ENCODE measurements around the gene PCAT7.
A peak's percentile ranks its signal among the peaks of the same experiment; 100 is the strongest.

The PCAT7 gene

DNA sequence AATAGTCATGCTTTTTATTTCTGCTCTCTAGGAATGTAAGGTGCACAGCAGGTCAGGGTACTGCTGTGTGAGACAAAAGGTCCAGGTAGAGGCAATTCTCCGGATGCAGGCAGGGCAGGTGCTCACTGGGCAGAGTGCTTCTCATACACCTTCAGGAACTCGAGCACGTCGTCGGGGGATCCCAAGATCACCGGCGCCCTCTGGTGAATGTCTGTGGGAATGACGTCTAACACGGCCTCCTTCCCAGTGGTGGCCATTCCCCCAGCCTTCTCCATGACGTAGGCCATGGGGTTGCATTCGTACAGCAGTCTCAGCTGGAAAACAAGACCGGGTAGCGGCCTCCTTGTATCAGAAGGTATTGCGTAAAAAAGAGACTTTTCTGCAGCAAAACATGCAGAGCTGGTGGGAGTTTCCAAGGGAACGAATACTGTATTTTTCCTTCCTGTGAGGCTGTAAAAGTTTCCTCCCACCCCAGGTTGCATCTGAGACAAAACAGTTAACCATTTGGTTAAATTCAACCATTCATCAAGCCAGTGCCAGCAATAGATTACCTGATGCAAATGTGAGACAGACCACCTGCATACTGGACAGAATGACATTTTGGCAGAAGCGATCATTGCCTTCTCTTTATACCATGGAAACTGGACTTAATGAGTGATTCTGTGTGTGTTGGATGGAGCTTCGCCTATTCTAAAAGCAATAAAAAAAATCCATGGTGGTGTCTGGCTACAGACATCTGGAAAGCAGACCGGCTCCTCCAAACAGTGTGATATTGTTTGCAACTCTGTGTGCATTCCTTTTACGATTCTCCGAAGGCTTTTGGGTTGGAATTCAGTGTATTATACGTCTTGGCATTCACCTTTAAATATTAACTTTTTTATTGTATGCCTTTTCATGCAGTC is 48.6 kb downstream of the PCAT7 start:
- peak; percentile 42 for DNase-seq (ENCODE audit: low read depth)

DNA sequence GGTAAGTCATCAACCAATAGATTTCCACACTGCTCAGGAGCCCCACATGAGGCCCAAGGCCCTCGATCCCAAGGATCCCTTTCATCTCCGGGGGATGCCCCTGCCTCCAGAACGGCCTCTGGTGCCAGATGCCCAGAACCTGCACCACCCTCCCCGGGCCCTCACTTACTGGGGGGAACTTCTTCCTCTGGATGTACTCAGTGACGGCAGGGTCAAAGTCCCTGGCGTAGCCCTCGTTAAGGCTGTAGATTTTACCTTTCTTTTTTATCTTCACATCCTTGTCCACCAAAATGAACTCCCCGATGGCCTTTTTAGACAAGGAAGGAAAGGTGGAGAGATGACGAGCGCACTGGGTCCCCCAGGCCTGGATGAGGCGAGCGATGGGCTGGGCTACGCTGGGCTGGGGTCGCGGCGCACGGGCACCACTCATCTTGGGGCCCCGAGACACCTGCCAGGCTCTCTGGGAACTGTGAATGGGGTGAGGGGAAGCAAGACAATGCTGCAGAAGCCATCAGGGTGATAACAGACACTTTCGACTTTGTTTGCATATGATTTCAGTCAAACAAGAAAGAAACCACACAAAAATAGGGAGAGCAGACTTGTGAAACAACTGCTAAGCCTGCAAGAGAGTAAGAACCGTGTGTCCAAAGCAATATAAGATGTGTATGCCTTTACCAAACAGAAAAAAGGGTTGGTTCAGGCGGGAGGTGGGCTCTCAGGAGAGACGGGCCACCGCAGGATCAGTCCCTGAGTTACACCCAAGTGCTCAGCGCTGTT is 52.0 kb downstream of the PCAT7 start:
- no peak for DNase-seq (ENCODE audit: low read depth)

DNA sequence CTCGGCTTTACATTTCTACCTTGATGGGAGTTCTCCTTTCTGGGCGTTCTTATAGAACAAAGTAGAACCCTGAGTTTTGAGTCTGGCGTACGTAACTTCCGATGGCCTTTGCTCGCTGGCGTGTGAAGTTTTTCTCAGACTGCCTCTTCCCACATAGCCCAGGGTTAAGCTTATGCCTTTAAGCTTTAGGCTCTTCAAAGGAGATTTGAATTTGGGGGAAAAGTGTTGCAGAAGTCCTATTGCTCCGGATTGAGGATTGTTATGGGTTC is 52.5 kb downstream of the PCAT7 start:
- no peak for DNase-seq (ENCODE audit: low read depth)

DNA sequence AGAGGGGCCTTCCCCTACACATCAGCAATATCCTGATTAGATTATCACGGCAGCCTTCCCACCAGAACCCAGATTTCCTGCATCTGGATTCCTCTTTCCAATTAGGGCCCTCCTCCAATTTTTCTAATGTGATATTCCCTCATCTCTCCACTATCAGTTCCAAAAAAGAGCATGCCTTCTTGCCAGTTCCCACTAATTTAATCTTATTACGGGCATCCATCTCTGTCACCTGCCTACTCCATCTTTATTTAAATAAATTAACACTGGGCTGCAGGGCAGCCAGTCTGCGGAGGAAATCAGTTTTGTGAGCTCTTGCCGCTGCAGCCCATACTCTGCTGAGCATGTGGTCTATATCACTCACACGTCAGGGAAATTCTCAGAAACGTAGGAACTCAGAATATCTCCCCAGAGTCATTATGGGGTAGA is 55.3 kb downstream of the PCAT7 start:
- no peak for DNase-seq (ENCODE audit: low read depth)

DNA sequence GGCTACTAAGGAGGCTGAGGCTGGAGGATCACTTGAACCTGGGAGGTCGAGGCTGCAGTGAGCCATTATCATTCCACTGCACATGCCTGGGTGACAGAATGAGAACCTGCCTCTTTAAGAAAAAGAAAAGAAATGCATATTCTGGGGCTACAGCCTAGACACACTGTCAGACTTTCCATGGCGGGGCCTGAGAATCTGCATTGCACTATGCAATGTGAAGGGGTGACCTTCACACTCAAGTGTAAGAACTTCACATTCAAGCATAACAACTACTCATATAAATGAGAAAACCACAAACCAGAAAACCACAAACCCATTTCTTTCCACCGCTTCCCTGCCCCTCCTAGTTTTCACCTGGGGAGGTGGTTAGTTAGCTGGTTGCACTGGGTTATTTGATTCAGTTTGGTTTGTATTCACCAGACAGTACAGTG is 56.8 kb downstream of the PCAT7 start:
- no peak for DNase-seq (ENCODE audit: low read depth)

DNA sequence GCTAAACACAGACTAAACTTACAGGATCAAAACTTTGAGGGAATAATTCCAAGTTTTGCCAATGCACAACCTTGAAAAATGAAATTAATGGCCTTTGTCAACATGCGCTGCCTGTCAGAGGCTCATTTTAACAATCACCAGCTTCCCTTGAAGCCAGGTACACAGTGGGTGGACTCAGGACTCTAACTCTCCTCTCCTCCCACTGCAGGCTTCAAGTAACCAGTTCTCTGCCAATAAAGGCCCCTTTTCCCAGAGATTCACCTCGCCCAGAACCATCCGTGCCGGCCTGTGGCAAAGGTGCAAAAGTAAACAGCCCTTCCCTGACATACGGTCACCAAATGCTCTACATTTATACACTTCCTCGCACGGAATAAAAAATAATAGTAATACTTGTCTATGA is 57.2 kb downstream of the PCAT7 start:
- DNase-seq (ENCODE audit: low read depth): no peak

DNA sequence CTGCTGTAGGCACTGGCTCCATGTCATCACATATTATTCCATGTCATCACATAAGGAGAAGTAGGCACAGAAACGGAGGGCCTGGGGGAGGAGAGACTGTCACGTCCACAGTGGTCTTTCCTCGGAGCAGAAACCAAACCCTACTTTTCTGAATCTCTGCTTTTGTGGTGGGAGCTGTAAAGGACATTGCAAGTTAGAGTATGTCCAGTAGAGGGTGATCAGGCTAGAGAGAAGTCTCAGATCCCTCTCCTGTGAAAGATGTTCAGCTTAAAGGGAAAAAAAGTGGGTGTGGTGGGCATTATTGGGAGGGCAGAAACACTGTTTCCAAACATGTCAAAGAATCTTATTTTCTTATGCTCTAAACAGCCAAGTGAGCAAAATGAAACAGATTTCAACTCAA is 58.1 kb downstream of the PCAT7 start:
- DNase-seq (ENCODE audit: low read depth): no peak

DNA sequence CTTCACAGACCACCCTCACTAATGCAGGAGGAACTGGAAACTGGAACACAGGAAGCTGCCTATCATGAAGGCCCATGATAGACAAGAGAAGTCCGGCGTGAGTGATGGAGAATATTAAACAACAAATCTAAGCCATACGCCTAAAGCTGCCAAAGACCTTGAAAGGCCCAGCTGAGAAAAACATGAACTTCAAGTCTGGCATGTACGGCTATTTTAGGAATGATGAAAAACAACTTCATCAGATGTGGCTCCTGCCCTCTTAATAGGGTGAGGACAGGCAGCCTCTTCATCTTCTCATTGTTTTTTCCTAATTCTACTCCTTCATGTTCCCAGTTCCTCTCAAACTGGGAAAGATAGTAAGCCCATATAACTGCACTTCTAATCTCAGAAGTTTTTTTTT is 64.1 kb downstream of the PCAT7 start:
- DNase-seq (ENCODE audit: low read depth): no peak
